K562 (cell line): ENCODE results near the gene TLE3. TPM values are rescaled to one million over a fixed set of nuclear protein-coding genes. Genes with fewer than 3 reads are reported as not detected.

Experiments
- ATAC-seq: fragments of 200-7000 bp; cut with Tn5 transposase; 3 replicates; pipeline ENCODE4 v1.9.1; 2020; ENCODE audit warnings: moderate library complexity
- BruUV-seq: library from RNA; stranded (reverse); fragments of 400-500 nt; replicated peaks from 2 replicates; lab custom pipeline; 2021; lab: Mats Ljungman, UMichigan
- CTCF ChIA-PET: fragments of 300-600 bp; formaldehyde crosslinking; extraction: SDS; loops from one replicate; lab custom pipeline; 2021; ENCODE audit warnings: low intra/inter-chr PET ratio; lab: Yijun Ruan, JAX
- POLR2A ChIA-PET: fragments of 300-600, 350-650 bp; sonication (Branson Sonifier 250); formaldehyde crosslinking; extraction: SDS; loops from one replicate; lab custom pipeline; 2021; ENCODE audit warnings: antibody characterized with exemption, inconsistent platforms; lab: Yijun Ruan, JAX
- DNase-seq, 4 experiments: peaks; one replicate each; pipeline versions ENCODE4 v3.0.0 to v3.0.0-alpha.2; 2011 to 2018; ENCODE audit warnings: low spot score in 3 of 4, mixed read lengths in 3 of 4; ENCODE audit errors: extremely low read depth in 1 of 4
- FAIRE-seq: peaks from 2 replicates; lab custom pipeline; 2011; peaks lifted over from hg19 to GRCh38; lab: Jason Lieb, UNC
- H2AFZ ChIP-seq: 2 replicates; pipeline ENCODE4 v1.6.0; 2011; ENCODE audit warnings: low read depth, low read length, control low read depth, inconsistent platforms
- H3K27ac ChIP-seq: fragments of 200-600 bp; 3 replicates; pipeline ENCODE4 v1.8.0; 2011; ENCODE audit warnings: low read depth, mild to moderate bottlenecking, control low read depth, inconsistent platforms, low read length, moderate library complexity, mixed read lengths; ENCODE audit errors: extremely low read depth
- H3K27me3 ChIP-seq, 2 experiments: fragments of 300-600 bp in 1 of 2; 2 replicates in 1 of 2; 3 replicates in 1 of 2; pipeline versions ENCODE4 v1.6.0 to v1.8.0; 2011; ENCODE audit warnings: inconsistent platforms in 2 of 2, low read length in 2 of 2, mild to moderate bottlenecking in 1 of 2, mixed read lengths in 1 of 2, moderate library complexity in 1 of 2; ENCODE audit not compliant: control insufficient read depth in 2 of 2, insufficient read depth in 2 of 2
- H3K36me3 ChIP-seq: fragments of 300-600 bp; 3 replicates; pipeline ENCODE4 v1.8.0; 2011; ENCODE audit warnings: mild to moderate bottlenecking, low read length, inconsistent platforms; ENCODE audit not compliant: control insufficient read depth, insufficient read depth
- H3K4me1 ChIP-seq, 2 experiments: fragments of 200-600 bp in 1 of 2; replicated peaks in 1 of 2; 2 replicates in 1 of 2; 3 replicates in 1 of 2; pipeline versions ENCODE4 v1.5.1 to v1.8.0; 2011; ENCODE audit warnings: inconsistent platforms in 2 of 2, low read length in 2 of 2, mild to moderate bottlenecking in 1 of 2, mixed read lengths in 1 of 2, moderate library complexity in 1 of 2; ENCODE audit not compliant: control insufficient read depth in 2 of 2, insufficient read depth in 2 of 2
- H3K4me2 ChIP-seq: 2 replicates; pipeline ENCODE4 v1.6.1; 2011; ENCODE audit warnings: low read length, control low read depth, inconsistent platforms, mixed read lengths; ENCODE audit not compliant: insufficient read depth
- H3K4me3 ChIP-seq: fragments of 200-600 bp; sonication (generic), shearing (Covaris generic); 2 replicates; pipeline ENCODE4 v1.5.1; 2016; ENCODE audit warnings: control low read depth, inconsistent platforms
- H3K79me2 ChIP-seq: fragments of 200-600 bp; 3 replicates; pipeline ENCODE4 v1.8.0; 2011; ENCODE audit warnings: low read length, inconsistent platforms; ENCODE audit not compliant: control insufficient read depth, insufficient read depth
- H3K9ac ChIP-seq, 2 experiments: 2 replicates each; pipeline versions ENCODE4 v1.6.0 to v1.6.1; 2011; ENCODE audit warnings: low read depth in 2 of 2, low read length in 2 of 2, control low read depth in 1 of 2, inconsistent platforms in 1 of 2, mild to moderate bottlenecking in 1 of 2, mixed read lengths in 1 of 2; ENCODE audit not compliant: insufficient read depth in 1 of 2
- H3K9me1 ChIP-seq: one replicate; pipeline ENCODE4 v1.6.0; 2011; ENCODE audit warnings: inconsistent platforms, mild to moderate bottlenecking, low read length, moderate library complexity; ENCODE audit not compliant: control insufficient read depth, insufficient read depth
- H3K9me3 ChIP-seq: replicated peaks from 2 replicates; pipeline ENCODE4 v1.5.1; 2011; ENCODE audit warnings: low read depth, low read length, inconsistent platforms; ENCODE audit not compliant: control insufficient read depth, insufficient read depth
- H4K20me1 ChIP-seq: replicated peaks from 2 replicates; pipeline ENCODE4 v1.6.1; 2011; ENCODE audit warnings: low read length, inconsistent platforms, mixed read lengths; ENCODE audit not compliant: control insufficient read depth, insufficient read depth
- ARID3B ChIP-seq: fragments of 250-450 bp; sonication (Bioruptor Pico); IDR thresholded peaks from 2 replicates; pipeline ENCODE4 v1.4.0; 2020; ENCODE audit warnings: borderline replicate concordance
- ETV5 ChIP-seq: sonication (generic); formaldehyde crosslinking; IDR thresholded peaks from 2 replicates; pipeline ENCODE4 v1.4.0; 2020; ENCODE audit warnings: low read depth, mild to moderate bottlenecking, missing genetic modification reagents
- FOSL1 ChIP-seq: fragments of 200-800 bp; sonication (Bioruptor generic); conservative IDR thresholded peaks from 2 replicates; pipeline ENCODE4 v1.6.1; 2016; ENCODE audit warnings: missing genetic modification characterization, missing compliant biosample characterization
- GABPA ChIP-seq: fragments of 200-800 bp; sonication (Bioruptor generic); conservative IDR thresholded peaks from 2 replicates; pipeline ENCODE4 v1.6.1; 2016; ENCODE audit warnings: low read depth, missing genetic modification characterization, missing compliant biosample characterization
- GABPB1 ChIP-seq: sonication (generic); formaldehyde crosslinking; IDR thresholded peaks from 2 replicates; pipeline ENCODE4 v1.8.0; 2022; ENCODE audit warnings: mild to moderate bottlenecking, missing genetic modification reagents
- HINFP ChIP-seq: fragments of 450-650 bp; conservative IDR thresholded peaks from 2 replicates; pipeline ENCODE4 v1.6.1; 2016; ENCODE audit warnings: missing genetic modification characterization, low read depth, mild to moderate bottlenecking, control low read depth, missing compliant biosample characterization
- HNRNPK ChIP-seq: fragments of 200-400 bp; formaldehyde crosslinking; IDR thresholded peaks from one replicate; pipeline ENCODE4 v1.6.1; 2018; ENCODE audit warnings: mild to moderate bottlenecking, low read depth, low read length; ENCODE audit not compliant: poor library complexity, severe bottlenecking
- HOXB6 ChIP-seq: fragments of 250-450 bp; sonication (Bioruptor Pico); IDR thresholded peaks from 2 replicates; pipeline ENCODE4 v1.5.1; 2022; ENCODE audit warnings: mild to moderate bottlenecking, borderline replicate concordance
- IFI16 ChIP-seq: fragments of 250-450 bp; sonication (Bioruptor Pico); IDR thresholded peaks from 2 replicates; pipeline ENCODE4 v2.1.2; 2022; ENCODE audit warnings: mild to moderate bottlenecking, inconsistent platforms
- PKNOX1 ChIP-seq: fragments of 450-650 bp; IDR thresholded peaks from 2 replicates; pipeline ENCODE4 v1.6.1; 2016
- POLR2AphosphoS2 ChIP-seq: IDR thresholded peaks from 2 replicates; pipeline ENCODE4 v1.6.1; 2012; ENCODE audit warnings: low read length, improper control_type of control experiment
- POLR2G ChIP-seq: fragments of 200-400 bp; formaldehyde crosslinking; IDR thresholded peaks from 2 replicates; pipeline ENCODE4 v1.6.1; 2017; ENCODE audit warnings: low read depth, mild to moderate bottlenecking, antibody characterized with exemption, low read length, moderate library complexity
- PRPF4 ChIP-seq: fragments of 200-400 bp; formaldehyde crosslinking; IDR thresholded peaks from one replicate; pipeline ENCODE4 v1.6.1; 2017; ENCODE audit warnings: low read length, low read depth, mild to moderate bottlenecking; ENCODE audit not compliant: insufficient read depth, poor library complexity, severe bottlenecking
- RBM15 ChIP-seq: fragments of 200-400 bp; formaldehyde crosslinking; IDR thresholded peaks from 2 replicates; pipeline ENCODE4 v1.6.1; 2018; ENCODE audit warnings: mild to moderate bottlenecking, low read length, moderate library complexity; ENCODE audit not compliant: insufficient read depth
- TEAD2 ChIP-seq: fragments of 450-650 bp; IDR thresholded peaks from 2 replicates; pipeline ENCODE4 v1.6.1; 2016; ENCODE audit warnings: missing genetic modification characterization, control low read depth, missing compliant biosample characterization
- ZBED1 ChIP-seq: IDR thresholded peaks from 2 replicates; pipeline ENCODE4 v1.6.1; 2014
- ZNF696 ChIP-seq: fragments of 250-450 bp; sonication (Bioruptor Pico); conservative IDR thresholded peaks from 2 replicates; pipeline ENCODE4 v1.4.0; 2020; ENCODE audit warnings: mild to moderate bottlenecking, moderate library complexity
- ZNF780A ChIP-seq: fragments of 250-450 bp; sonication (Bioruptor Pico); IDR thresholded peaks from 2 replicates; pipeline ENCODE4 v1.5.0; 2021; ENCODE audit warnings: mild to moderate bottlenecking
- WGBS: fragments of 100-300 bp; shearing (Covaris generic); methylation state at CpG from one replicate; pipeline ENCODE4 v1.1.6; 2016; ENCODE audit warnings: low coverage, mixed read lengths; ENCODE audit not compliant: insufficient coverage; ENCODE audit errors: missing lambda C conversion rate; 5-methylcytosine and 5-hydroxymethylcytosine counted together
- in situ Hi-C: fragments of 300-500 bp; cut with MboI; formaldehyde crosslinking; loops from 4 replicates; pipeline ENCODE4 v1.15.0; 2018; ENCODE audit warnings: inconsistent platforms, mixed read lengths
- intact Hi-C: fragments of 100-400 bp; cut with micrococcal nuclease; formaldehyde crosslinking; loops from 2 replicates; pipeline ENCODE4 v1.14.2; 2022
- polyA plus RNA-seq, 8 experiments: library from polyadenylated mRNA; depleted of rRNA in 4 of 8; stranded (reverse) in 5 of 8; unstranded in 3 of 8; fragments of >200 nt; fragmentation: Nextera tagmentation in 2 of 8; fragmentation: Illumina TruSeq in 1 of 8; extraction: Ambion mirVana in 2 of 8; extraction: Trizol in 1 of 8; gene quantifications; 2 replicates each; pipeline versions ENCODE4 v1.2.1 to v1.2.3, GENCODE V29; 2011 to 2014; ENCODE audit warnings: inconsistent platforms in 1 of 8, missing spikeins in 1 of 8
- total RNA-seq, 7 experiments: library from RNA; depleted of rRNA in 6 of 7; stranded (reverse); fragments of >200 nt in 6 of 7; fragmentation: Illumina TruSeq in 2 of 7; extraction: Trizol in 2 of 7; gene quantifications; 2 replicates each; pipeline versions ENCODE4 v1.2.1 to v1.2.3, GENCODE V29; 2011 to 2021; ENCODE audit warnings: low replicate concordance in 1 of 7

TLE3 gene
- total and polyA plus RNA-seq, 9 of the 15 experiments (the other 6 are each of a cell fraction or from before 2014, with no cell fraction given), result 1.5 to 84.2 (median 14.1) TPM

- Histone ChIP-seq H3K9ac (no peak overlapping the region), H4K20me1 (no peaks in the 10 kb centered on the region), H3K9me3 (no peaks in the 10 kb centered on the region), H2AFZ (no peak overlapping the region), H3K36me3 (no peaks in the 10 kb centered on the region), H3K27ac (no peak overlapping the region), H3K79me2 (no peaks in the 10 kb centered on the region), H3K4me1 (no peaks in the 10 kb centered on the region), H3K9me1 (no peaks in the 10 kb centered on the region), H3K27me3 (peaks cover 23 to 30% of the 10 kb centered on the region in 2 experiments), H3K4me3 (no peak overlapping the region), H3K4me2 (no peak overlapping the region)
- in situ Hi-C loops (no loop called here), intact Hi-C loops (no loop called here)
- CTCF ChIA-PET, result no interaction called here
- WGBS, result 1% methylated on average over 7 of the region's 7 CpGs
- FAIRE-seq (no peak), DNase-seq (peak in 1 of 4 experiments; percentile 10), ATAC-seq (peak; percentile 46)
- BruUV-seq, result no TSS peak
- POLR2A ChIA-PET, result no interaction called here
- TF ChIP-seq ZNF780A (no peak), TEAD2 (no peak), GABPA (0 out of 2 replicates have a peak, but pooled peaks have one; percentile 27), FOSL1 (peak; percentile 31; the same call in 1 of the 2 replicates), POLR2AphosphoS2 (no peak), RBM15 (no peak), POLR2G (no peak), PRPF4 (no peak), IFI16 (CRISPR knock-in tag) (no peak), HINFP (tag) (peak; percentile 76), HNRNPK (no peak), GABPB1 (CRISPR knock-in tag) (no peak), PKNOX1 (0 out of 2 replicates have a peak, but pooled peaks have one; percentile 14), HOXB6 (no peak), ZNF696 (CRISPR knock-in tag) (no peak), ZBED1 (no peak), ARID3B (no peak), ETV5 (CRISPR knock-in tag) (no peak)
Observed at GRCh38 chr15:70023064-70023768, 74.5 kb downstream of the TLE3 start.
